ENCODE data around the gene RUNX3.

Gene RUNX3

GRCh38 chr1:24938276-24938675, 8.2 kb upstream of the RUNX3 start:
- no peaks in the 10 kb centered on the region for H3K27me3 ChIP-seq (ENCODE audit: insufficient read depth, low read length, poor library complexity, severe bottlenecking)

GRCh38 chr1:24936684-24937083, 6.6 kb upstream of the RUNX3 start:
- Histone ChIP-seq H3K9me2 (replicated peaks; ENCODE audit: low read depth, low read length) (no peaks in the 10 kb centered on the region), H3K79me2 (ENCODE audit: insufficient read depth, low read length) (peaks cover 51% of the 10 kb centered on the region; the same call in 1 of the 2 replicates), H3K4me1 (ENCODE audit: insufficient read depth, low read length, poor library complexity, severe bottlenecking) (peaks cover 4% of the 10 kb centered on the region), H3K4me3 (ENCODE audit: low read length, poor library complexity, severe bottlenecking) (no peak overlapping the region), H3K27me3 (ENCODE audit: insufficient read depth, low read length, poor library complexity, severe bottlenecking) (no peaks in the 10 kb centered on the region), H3K36me3 (ENCODE audit: insufficient read depth, low read length) (no peaks in the 10 kb centered on the region; the same call in 1 of the 2 replicates), H3K9me3 (ENCODE audit: insufficient read depth, low read depth, low read length) (no peaks in the 10 kb centered on the region), H4K20me1 (ENCODE audit: insufficient read depth, low read length, poor library complexity, severe bottlenecking) (peaks cover 3% of the 10 kb centered on the region), H3K4me2 (ENCODE audit: low read depth, low read length, poor library complexity, severe bottlenecking) (no peak overlapping the region), H2AFZ (ENCODE audit: low read length) (no peak overlapping the region), H3F3A (ENCODE audit: low read depth) (no peaks in the 10 kb centered on the region), H3K9ac (ENCODE audit: low read depth, low read length, poor library complexity, severe bottlenecking) (no peak overlapping the region)
- no peak for TF ChIP-seq CTCF (conservative IDR thresholded peaks at IDR 0.05; ENCODE audit: low read length)
- TF ChIP-seq EZH2phosphoT487 (IDR thresholded peaks at IDR 0.05; ENCODE audit: borderline replicate concordance), result no peak

More at GRCh38 chr1:24938276-24938675, 8.2 kb upstream of the RUNX3 start:
- H2AFZ ChIP-seq (ENCODE audit: low read length), result no peak overlapping the region
- no peak overlapping the region for H3K4me2 ChIP-seq (ENCODE audit: low read depth, low read length, poor library complexity, severe bottlenecking)
- peaks cover 4% of the 10 kb centered on the region for H3K4me1 ChIP-seq (ENCODE audit: insufficient read depth, low read length, poor library complexity, severe bottlenecking)
- no peaks in the 10 kb centered on the region for H3K9me2 ChIP-seq (replicated peaks; ENCODE audit: low read depth, low read length)
- peaks cover 64% of the 10 kb centered on the region; the same call in 1 of the 2 replicates for H3K79me2 ChIP-seq (ENCODE audit: insufficient read depth, low read length)
- no peaks in the 10 kb centered on the region for H3F3A ChIP-seq (ENCODE audit: low read depth)
- H3K9me3 ChIP-seq (ENCODE audit: insufficient read depth, low read depth, low read length), result no peaks in the 10 kb centered on the region
- peaks cover 3% of the 10 kb centered on the region for H4K20me1 ChIP-seq (ENCODE audit: insufficient read depth, low read length, poor library complexity, severe bottlenecking)
- no peaks in the 10 kb centered on the region; the same call in 1 of the 2 replicates for H3K36me3 ChIP-seq (ENCODE audit: insufficient read depth, low read length)
- TF ChIP-seq EZH2phosphoT487 (IDR thresholded peaks at IDR 0.05; ENCODE audit: borderline replicate concordance), result no peak
- no peak for TF ChIP-seq CTCF (conservative IDR thresholded peaks at IDR 0.05; ENCODE audit: low read length)
- H3K9ac ChIP-seq (ENCODE audit: low read depth, low read length, poor library complexity, severe bottlenecking), result no peak overlapping the region
- H3K4me3 ChIP-seq (ENCODE audit: low read length, poor library complexity, severe bottlenecking), result no peak overlapping the region

GRCh38 chr1:24935615-24936484, 5.8 kb upstream of the RUNX3 start:
- H3K36me3 ChIP-seq (ENCODE audit: insufficient read depth, low read length), result no peaks in the 10 kb centered on the region; the same call in 1 of the 2 replicates
- no peak overlapping the region for H3K9ac ChIP-seq (ENCODE audit: low read depth, low read length, poor library complexity, severe bottlenecking)
- peaks cover 3% of the 10 kb centered on the region for H4K20me1 ChIP-seq (ENCODE audit: insufficient read depth, low read length, poor library complexity, severe bottlenecking)
- H2AFZ ChIP-seq (ENCODE audit: low read length), result no peak overlapping the region
- H3K79me2 ChIP-seq (ENCODE audit: insufficient read depth, low read length), result peaks cover 50% of the 10 kb centered on the region; the same call in 1 of the 2 replicates
- no peaks in the 10 kb centered on the region for H3K27me3 ChIP-seq (ENCODE audit: insufficient read depth, low read length, poor library complexity, severe bottlenecking)
- H3K4me1 ChIP-seq (ENCODE audit: insufficient read depth, low read length, poor library complexity, severe bottlenecking), result peaks cover 4% of the 10 kb centered on the region
- H3K9me2 ChIP-seq (replicated peaks; ENCODE audit: low read depth, low read length), result no peaks in the 10 kb centered on the region
- TF ChIP-seq EZH2phosphoT487 (IDR thresholded peaks at IDR 0.05; ENCODE audit: borderline replicate concordance) (no peak), CTCF (conservative IDR thresholded peaks at IDR 0.05; ENCODE audit: low read length) (no peak)
- H3K9me3 ChIP-seq (ENCODE audit: insufficient read depth, low read depth, low read length), result no peaks in the 10 kb centered on the region
- no peak overlapping the region for H3K4me2 ChIP-seq (ENCODE audit: low read depth, low read length, poor library complexity, severe bottlenecking)
- H3K4me3 ChIP-seq (ENCODE audit: low read length, poor library complexity, severe bottlenecking), result no peak overlapping the region
- no peaks in the 10 kb centered on the region for H3F3A ChIP-seq (ENCODE audit: low read depth)
